HCT116 (cell line): ENCODE data around the gene C6orf47. TPM values are rescaled to one million over a fixed set of nuclear protein-coding genes. Genes with fewer than 3 reads are reported as not detected.

Source experiments
- ATAC-seq: fragments of 200-7000 bp; cut with Tn5 transposase; 2 replicates; pipeline ENCODE4 v1.9.1; 2020; ENCODE audit warnings: mild to moderate bottlenecking, moderate library complexity
- BruUV-seq: library from RNA; stranded (reverse); fragments of 400-500 nt; replicated peaks from 2 replicates; lab custom pipeline; 2021; lab: Mats Ljungman, UMichigan
- CTCF ChIA-PET: fragments of 300-600 bp; sonication (Branson Sonifier 250); formaldehyde crosslinking; loops from one replicate; lab custom pipeline; 2021; ENCODE audit warnings: antibody characterized with exemption; lab: Charles Lee
- POLR2A ChIA-PET: fragments of 300-600, 350-600 bp; sonication (Branson Sonifier 250); formaldehyde crosslinking; loops from one replicate; lab custom pipeline; 2021; ENCODE audit warnings: antibody characterized with exemption; lab: Charles Lee
- RAD21 ChIA-PET, 2 experiments: fragments of 300-600 bp; sonication (Branson Sonifier 250); formaldehyde crosslinking; loops; one replicate each; lab custom pipeline; 2023; ENCODE audit warnings: low total read pairs in 2 of 2; ENCODE audit not compliant: uncharacterized antibody in 2 of 2, unreplicated experiment in 2 of 2, low non-redundant PET in 1 of 2; lab: Charles Lee
- DNase-seq: peaks from one replicate; pipeline ENCODE4 v3.0.0-alpha.2; 2010; ENCODE audit warnings: low read depth, low spot score
- H2AFZ ChIP-seq: fragments of 200-600 bp; shearing (Covaris generic), sonication (generic); 2 replicates; pipeline ENCODE4 v1.6.1; 2017; ENCODE audit warnings: low read depth, mixed run types, mixed read lengths, antibody characterized with exemption, low read length; ENCODE audit not compliant: poor library complexity, severe bottlenecking
- H3K27ac ChIP-seq: 2 replicates; pipeline ENCODE4 v1.5.1; 2012; ENCODE audit warnings: low read depth, low read length
- H3K27me3 ChIP-seq: fragments of 200-600 bp; sonication (generic); 2 replicates; pipeline ENCODE4 v1.6.1; 2016; ENCODE audit warnings: mixed run types, low read length, mixed read lengths; ENCODE audit not compliant: insufficient read depth
- H3K36me3 ChIP-seq, 2 experiments: fragments of 200-500 bp in 1 of 2; fragments of 200-600 bp in 1 of 2; sonication (Bioruptor generic) in 1 of 2; sonication (generic) in 1 of 2; 2 replicates each; pipeline versions ENCODE4 v1.5.1 to v1.6.1; 2014 to 2016; ENCODE audit warnings: low read length in 2 of 2, inconsistent platforms in 1 of 2, mixed read lengths in 1 of 2, mixed run types in 1 of 2; ENCODE audit not compliant: insufficient read depth in 2 of 2, control insufficient read depth in 1 of 2
- H3K4me1 ChIP-seq, 2 experiments: fragments of 200-600 bp in 1 of 2; sonication (generic) in 1 of 2; 2 replicates each; pipeline versions ENCODE4 v1.5.1 to v1.6.1; 2012 to 2017; ENCODE audit warnings: low read length in 2 of 2, inconsistent platforms in 1 of 2, mild to moderate bottlenecking in 1 of 2, mixed read lengths in 1 of 2, mixed run types in 1 of 2, moderate library complexity in 1 of 2; ENCODE audit not compliant: insufficient read depth in 2 of 2, control insufficient read depth in 1 of 2
- H3K4me2 ChIP-seq: fragments of 200-600 bp; sonication (generic); 2 replicates; pipeline ENCODE4 v1.6.1; 2017; ENCODE audit warnings: mixed run types, low read length, mixed read lengths
- H3K4me3 ChIP-seq, 2 experiments: fragments of 200-600 bp in 1 of 2; sonication (generic) in 1 of 2; replicated peaks in 1 of 2; 2 replicates each; pipeline ENCODE4 v1.5.1; 2011 to 2016; ENCODE audit warnings: low read length in 2 of 2, control low read depth in 1 of 2, low read depth in 1 of 2, mild to moderate bottlenecking in 1 of 2, mixed read lengths in 1 of 2, mixed run types in 1 of 2
- H3K79me2 ChIP-seq: fragments of 200-600 bp; sonication (generic); 2 replicates; pipeline ENCODE4 v1.6.1; 2017; ENCODE audit warnings: mild to moderate bottlenecking, mixed run types, low read length, moderate library complexity, mixed read lengths; ENCODE audit not compliant: insufficient read depth
- H3K9ac ChIP-seq: fragments of 200-600 bp; sonication (generic); 2 replicates; pipeline ENCODE4 v1.6.1; 2016; ENCODE audit warnings: low read length, mixed read lengths
- H3K9me2 ChIP-seq: fragments of 200-600 bp; sonication (generic), shearing (Covaris generic); 2 replicates; pipeline ENCODE4 v1.6.1; 2017; ENCODE audit warnings: mixed run types, mild to moderate bottlenecking, moderate library complexity; ENCODE audit not compliant: insufficient read depth
- H3K9me3 ChIP-seq, 2 experiments: fragments of 200-500 bp in 1 of 2; fragments of 200-600 bp in 1 of 2; sonication (Bioruptor generic) in 1 of 2; sonication (generic) in 1 of 2; 2 replicates each; pipeline ENCODE4 v1.6.1; 2014 to 2017; ENCODE audit warnings: low read length in 2 of 2, mixed read lengths in 2 of 2, inconsistent platforms in 1 of 2, low read depth in 1 of 2, mild to moderate bottlenecking in 1 of 2, mixed run types in 1 of 2, moderate library complexity in 1 of 2; ENCODE audit not compliant: control insufficient read depth in 1 of 2, insufficient read depth in 1 of 2
- H4K20me1 ChIP-seq: fragments of 200-600 bp; sonication (generic), shearing (Covaris generic); 2 replicates; pipeline ENCODE4 v1.6.1; 2017; ENCODE audit warnings: mixed run types, mild to moderate bottlenecking, moderate library complexity; ENCODE audit not compliant: insufficient read depth
- ATF3 ChIP-seq: IDR thresholded peaks from 2 replicates; pipeline ENCODE4 v1.6.1; 2012
- CBX3 ChIP-seq: IDR thresholded peaks from 2 replicates; pipeline ENCODE4 v1.6.1; 2012; ENCODE audit warnings: low read depth
- CEBPB ChIP-seq: IDR thresholded peaks from 2 replicates; pipeline ENCODE4 v1.6.1; 2012; ENCODE audit warnings: low read depth
- EGR1 ChIP-seq: IDR thresholded peaks from 2 replicates; pipeline ENCODE4 v1.6.1; 2012; ENCODE audit warnings: low read depth
- ELF1 ChIP-seq: IDR thresholded peaks from 2 replicates; pipeline ENCODE4 v1.6.1; 2012; ENCODE audit warnings: low read depth, borderline replicate concordance
- EZH2phosphoT487 ChIP-seq: fragments of 200-600 bp; IDR thresholded peaks from 2 replicates; pipeline ENCODE4 v1.6.1; 2018; ENCODE audit warnings: antibody characterized with exemption, borderline replicate concordance
- FOSL1 ChIP-seq: IDR thresholded peaks from 2 replicates; pipeline ENCODE4 v1.6.1; 2012; ENCODE audit warnings: low read depth
- POLR2A ChIP-seq: IDR thresholded peaks from 2 replicates; pipeline ENCODE4 v1.7.0; 2011; ENCODE audit warnings: borderline replicate concordance; ENCODE audit not compliant: insufficient read depth, insufficient read length; ENCODE audit errors: extremely low read depth
- RAD21 ChIP-seq: IDR thresholded peaks from 2 replicates; pipeline ENCODE4 v1.6.1; 2012; ENCODE audit warnings: low read depth, mild to moderate bottlenecking
- REST ChIP-seq: IDR thresholded peaks from 2 replicates; pipeline ENCODE4 v1.6.1; 2012; ENCODE audit warnings: low read depth
- SIN3A ChIP-seq: IDR thresholded peaks from 2 replicates; pipeline ENCODE4 v1.6.1; 2012; ENCODE audit warnings: low read depth
- SP1 ChIP-seq: IDR thresholded peaks from 2 replicates; pipeline ENCODE4 v1.6.1; 2012; ENCODE audit warnings: low read depth
- YY1 ChIP-seq: IDR thresholded peaks from 2 replicates; pipeline ENCODE4 v1.6.1; 2011; ENCODE audit warnings: low read length, low read depth, moderate library complexity, mild to moderate bottlenecking; ENCODE audit not compliant: insufficient replicate concordance; ENCODE audit errors: extremely low read depth
- ZFX ChIP-seq: fragments of 450-650 bp; IDR thresholded peaks from 2 replicates; pipeline ENCODE4 v1.6.1; 2017
- intact Hi-C: fragments of 100-400 bp; cut with micrococcal nuclease; formaldehyde crosslinking; loops from 2 replicates; pipeline ENCODE4 v1.10.0; 2022
- total RNA-seq: library from RNA; stranded (reverse); gene quantifications from one replicate; pipeline ENCODE4 v1.2.1, GENCODE V29; 2021; ENCODE audit not compliant: unreplicated experiment

C6orf47 gene
- total RNA-seq, 1 experiment from 2014 or later: 13.4 TPM

DNA sequence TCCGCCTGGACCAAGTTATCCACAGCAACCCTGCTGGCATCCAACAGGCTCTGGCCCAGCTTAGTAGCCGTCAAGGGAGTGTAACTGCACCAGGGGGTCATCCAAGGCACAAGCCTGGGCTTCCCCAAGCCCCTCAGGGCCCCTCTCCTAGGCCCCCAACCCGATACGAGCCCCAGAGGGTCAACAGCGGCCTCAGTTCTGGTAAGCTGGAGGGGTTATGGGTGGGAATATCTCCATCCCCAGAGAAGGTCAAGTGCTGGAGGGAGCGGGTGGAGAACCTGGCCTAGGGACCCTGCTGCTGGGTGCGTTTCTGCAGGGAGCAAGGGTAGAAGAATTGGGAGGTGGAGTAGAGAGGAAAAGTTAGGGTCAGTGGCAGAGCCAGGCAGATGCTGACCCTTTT is 27.1 kb downstream of the C6orf47 start:
- no peak for ATAC-seq
- H3K9me3 ChIP-seq: no peaks in the 10 kb centered on the region
- no peak overlapping the region for H3K4me3 ChIP-seq
- ChIA-PET POLR2A (no interaction called here), RAD21 (no interaction called here), CTCF (no interaction called here)
- no peaks in the 10 kb centered on the region for H3K27me3 ChIP-seq
- H3K79me2 ChIP-seq: peaks cover 50% of the 10 kb centered on the region; the same call in 1 of the 2 replicates
- H4K20me1 ChIP-seq: no peaks in the 10 kb centered on the region
- no peak overlapping the region for H3K4me2 ChIP-seq
- H3K27ac ChIP-seq: no peak overlapping the region
- no TSS peak for BruUV-seq
- DNase-seq: no peak
- no peaks in the 10 kb centered on the region for H3K4me1 ChIP-seq
- H3K9me2 ChIP-seq: no peaks in the 10 kb centered on the region
- H3K36me3 ChIP-seq: peaks cover 50 to 83% of the 10 kb centered on the region in 2 experiments
- intact Hi-C loops: no loop called here
- no peak overlapping the region for H2AFZ ChIP-seq
- H3K9ac ChIP-seq: no peak overlapping the region
- no peak for TF ChIP-seq YY1
- no peak for TF ChIP-seq SIN3A
- TF ChIP-seq ZFX: no peak
- TF ChIP-seq SP1: no peak

- H3K36me3 ChIP-seq: peaks cover 58 to 94% of the 10 kb centered on the region in 2 experiments
- H3K4me3 ChIP-seq: no peak overlapping the region
- H3K27ac ChIP-seq: no peak overlapping the region
- ChIA-PET RAD21 (no interaction called here), CTCF (no interaction called here), POLR2A (no interaction called here)
- ATAC-seq (peak; percentile 7; the same call in 1 of the 2 replicates), DNase-seq (no peak)
- H3K4me1 ChIP-seq: no peaks in the 10 kb centered on the region
- H3K9ac ChIP-seq: no peak overlapping the region
- H3K9me2 ChIP-seq: no peaks in the 10 kb centered on the region
- TF ChIP-seq RAD21 (no peak), CEBPB (no peak), YY1 (no peak), SIN3A (no peak), FOSL1 (no peak), POLR2A (no peak), ATF3 (no peak), EGR1 (no peak), REST (no peak), ELF1 (no peak), EZH2phosphoT487 (no peak), CBX3 (no peak), ZFX (no peak)
- H3K79me2 ChIP-seq: peaks cover 60% of the 10 kb centered on the region; the same call in 1 of the 2 replicates
- H3K9me3 ChIP-seq: no peaks in the 10 kb centered on the region
- BruUV-seq: no TSS peak
- intact Hi-C loops: no loop called here
- H3K4me2 ChIP-seq: no peak overlapping the region
- no peaks in the 10 kb centered on the region for H4K20me1 ChIP-seq
- H2AFZ ChIP-seq: no peak overlapping the region
- H3K27me3 ChIP-seq: no peaks in the 10 kb centered on the region
Measured at GRCh38 chr6:31632279-31632946, 28.2 kb downstream of the C6orf47 start.
